HL-60/S4 (cell line): ENCODE measurements around the gene MRPS27.

Experiments
- in situ Hi-C: fragments of 300-500 bp; cut with MboI; formaldehyde crosslinking; loops from 2 replicates; pipeline ENCODE4 v1.14.3; 2022; ENCODE audit warnings: low sequenced_read_pairs

Gene MRPS27

GRCh38 chr5:72235725-72236124, 84.3 kb downstream of the MRPS27 start:
- in situ Hi-C loops = no loop called here

GRCh38 chr5:72234868-72235267, 85.2 kb downstream of the MRPS27 start:
- in situ Hi-C loops = no loop called here

GRCh38 chr5:72234265-72234700, 85.8 kb downstream of the MRPS27 start:
- in situ Hi-C loops = no loop called here

- in situ Hi-C loops = no loop called here
These were observed 86.2 kb downstream of the MRPS27 start for GRCh38 chr5:72233835-72234234.

GRCh38 chr5:72232838-72233237, 87.2 kb downstream of the MRPS27 start:
- in situ Hi-C loops = no loop called here

GRCh38 chr5:72231991-72232703, 87.9 kb downstream of the MRPS27 start:
- in situ Hi-C loops = no loop called here

GRCh38 chr5:72228960-72229359, 91.1 kb downstream of the MRPS27 start:
- in situ Hi-C loops = no loop called here

GRCh38 chr5:72226950-72227349, 93.1 kb downstream of the MRPS27 start:
- in situ Hi-C loops = no loop called here

GRCh38 chr5:72225741-72226140, 94.3 kb downstream of the MRPS27 start:
- in situ Hi-C loops = no loop called here

GRCh38 chr5:72224946-72225463, 95.0 kb downstream of the MRPS27 start:
- in situ Hi-C loops = no loop called here

GRCh38 chr5:72223371-72223770, 96.7 kb downstream of the MRPS27 start:
- in situ Hi-C loops = no loop called here

GRCh38 chr5:72222521-72222920, 97.5 kb downstream of the MRPS27 start:
- in situ Hi-C loops = no loop called here

GRCh38 chr5:72221541-72221940, 98.5 kb downstream of the MRPS27 start:
- in situ Hi-C loops = no loop called here

- in situ Hi-C loops = no loop called here
These were observed 98.9 kb downstream of the MRPS27 start for GRCh38 chr5:72221099-72221498.

- in situ Hi-C loops = no loop called here
These were observed 103.3 kb downstream of the MRPS27 start for GRCh38 chr5:72216756-72217155.

GRCh38 chr5:72214168-72214567, 105.9 kb downstream of the MRPS27 start:
- in situ Hi-C loops = no loop called here

GRCh38 chr5:72213482-72213881, 106.6 kb downstream of the MRPS27 start:
- in situ Hi-C loops = no loop called here

- in situ Hi-C loops = no loop called here
These were observed 107.9 kb downstream of the MRPS27 start for GRCh38 chr5:72212171-72212570.

GRCh38 chr5:72210888-72211678, 109.0 kb downstream of the MRPS27 start:
- in situ Hi-C loops = no loop called here

GRCh38 chr5:72209147-72210115, 110.6 kb downstream of the MRPS27 start:
- in situ Hi-C loops = no loop called here
